A549 (cell line): ENCODE data around the gene TREH.

Experiments used
- CHD2 ChIP-seq: fragments of 150-350 bp; IDR thresholded peaks from 2 replicates; pipeline ENCODE4 v1.6.1; 2014; ENCODE audit warnings: low read length; ENCODE audit not compliant: partially characterized antibody
- CHD4 ChIP-seq: fragments of 200-600 bp; sonication (generic); IDR thresholded peaks from 2 replicates; pipeline ENCODE4 v1.6.1; 2016; ENCODE audit warnings: antibody characterized with exemption, mild to moderate bottlenecking, borderline replicate concordance
- CTCF ChIP-seq: fragments of >200 bp; sonication (Bioruptor Twin); formaldehyde crosslinking; IDR thresholded peaks from 3 replicates; pipeline ENCODE4 v1.5.1; 2016
- EP300 ChIP-seq, 2 experiments: fragments of >200 bp; sonication (Bioruptor Twin); formaldehyde crosslinking; IDR thresholded peaks; 2 replicates in 1 of 2; 3 replicates in 1 of 2; pipeline ENCODE4 v1.6.1; 2016 to 2017
- HDAC2 ChIP-seq: fragments of 200-600 bp; sonication (generic); IDR thresholded peaks from 2 replicates; pipeline ENCODE4 v1.6.1; 2016
- MAFK ChIP-seq: fragments of 450-650 bp; IDR thresholded peaks from 2 replicates; pipeline ENCODE4 v1.6.1; 2014; ENCODE audit not compliant: partially characterized antibody
- MAX ChIP-seq: IDR thresholded peaks from 2 replicates; pipeline ENCODE4 v1.6.1; 2012
- PHF8 ChIP-seq: fragments of 200-600 bp; sonication (generic); IDR thresholded peaks from 2 replicates; pipeline ENCODE4 v1.6.1; 2016; ENCODE audit warnings: low read depth, mild to moderate bottlenecking, antibody characterized with exemption, moderate library complexity, borderline replicate concordance
- POLR2A ChIP-seq: IDR thresholded peaks from 2 replicates; pipeline ENCODE4 v1.6.1; 2012; ENCODE audit warnings: mild to moderate bottlenecking, low read length
- RAD21 ChIP-seq, 2 experiments: fragments of >200 bp in 1 of 2; sonication (Bioruptor Twin) in 1 of 2; formaldehyde crosslinking in 1 of 2; IDR thresholded peaks in 1 of 2; conservative IDR thresholded peaks in 1 of 2; 2 replicates in 1 of 2; 3 replicates in 1 of 2; pipeline ENCODE4 v1.6.1; 2012 to 2018; ENCODE audit warnings: inconsistent platforms in 1 of 2
- RCOR1 ChIP-seq: fragments of 150-350 bp; IDR thresholded peaks from 2 replicates; pipeline ENCODE4 v1.6.1; 2014; ENCODE audit warnings: antibody characterized with exemption, low read length, low read depth
- RNF2 ChIP-seq: fragments of 200-600 bp; sonication (generic); IDR thresholded peaks from 2 replicates; pipeline ENCODE4 v1.6.1; 2016; ENCODE audit warnings: low read depth, mild to moderate bottlenecking, antibody characterized with exemption, moderate library complexity, borderline replicate concordance
- TP53 ChIP-seq: fragments of 250-450 bp; sonication (Bioruptor Pico); IDR thresholded peaks from 2 replicates; pipeline ENCODE4 v1.5.0; 2021; ENCODE audit warnings: mild to moderate bottlenecking, moderate library complexity

- no peak for TF ChIP-seq CTCF
- no peak for TF ChIP-seq HDAC2
- no peak for TF ChIP-seq RNF2
- TF ChIP-seq EP300 (IDR thresholded peaks at IDR 0.05) = no peak
- no peak for TF ChIP-seq PHF8
- TF ChIP-seq MAFK = no peak
- TF ChIP-seq TP53 = no peak
- TF ChIP-seq RCOR1 = no peak
- no peak for TF ChIP-seq RAD21 (conservative IDR thresholded peaks at IDR 0.05 in 1 of 2, IDR thresholded peaks at IDR 0.05 in 1 of 2)
- TF ChIP-seq CHD4 = no peak
- TF ChIP-seq MAX = no peak
- TF ChIP-seq CHD2 = no peak
- TF ChIP-seq POLR2A = no peak
Observed at GRCh38 chr11:118696673-118697226, 17.3 kb upstream of the TREH start.
